Erythroblast (primary cell): ENCODE measurements around the gene ARCN1.

Experiments used
- GATA1 ChIP-seq: IDR thresholded peaks from 2 replicates; pipeline ENCODE4 v1.6.1; 2011; ENCODE audit warnings: low read depth, mild to moderate bottlenecking, control low read depth, low read length, moderate library complexity
- POLR2A ChIP-seq: IDR thresholded peaks from 2 replicates; pipeline ENCODE4 v1.6.1; 2011; ENCODE audit warnings: mild to moderate bottlenecking, low read length

DNA sequence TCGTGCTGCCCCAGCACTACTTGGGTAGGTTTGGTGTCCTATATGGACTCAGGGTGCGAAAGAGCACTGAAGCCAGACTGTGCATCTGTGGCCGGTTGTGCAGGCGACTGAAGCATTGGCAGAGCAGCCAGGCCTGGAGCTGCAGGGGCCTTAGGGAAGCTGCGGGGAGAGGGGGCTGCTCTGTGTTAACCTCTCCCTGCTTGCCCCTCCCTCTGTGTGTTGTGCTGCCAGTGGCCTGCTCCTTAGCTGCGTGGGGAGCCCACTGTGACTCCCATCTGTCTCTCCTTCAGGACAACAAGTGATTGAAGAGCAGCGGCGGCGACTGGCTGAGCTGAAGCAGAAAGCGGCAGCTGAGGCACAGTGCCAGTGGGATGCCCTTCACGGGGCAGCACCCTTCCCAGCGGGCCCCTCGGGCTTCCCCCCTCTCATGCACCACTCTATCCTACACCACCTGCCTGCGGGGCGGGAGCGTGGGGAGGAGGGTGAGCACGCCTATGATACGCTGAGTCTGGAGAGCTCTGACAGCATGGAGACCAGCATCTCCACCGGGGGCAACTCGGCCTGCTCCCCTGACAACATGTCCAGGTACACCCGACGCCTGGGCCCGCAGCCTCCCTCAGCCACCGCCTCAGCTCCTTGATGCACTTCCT lies 73.0 kb downstream of the ARCN1 start:
- TF ChIP-seq POLR2A (no peak), GATA1 (no peak)
